PC-9 (cell line): ENCODE measurements around the gene ATAD3A.
"Not testable (repeated sequence)": the region's sequence is repeated elsewhere in the genome, so short reads cannot be mapped to it uniquely, and the experiment has no call there.

Experiments used
- EZH2 ChIP-seq: fragments of 200-600 bp; sonication (generic); IDR thresholded peaks from 2 replicates; pipeline ENCODE4 v1.8.0; 2017; ENCODE audit warnings: antibody characterized with exemption, low read depth
- TF ChIP-seq, protein P1 (sequence below): fragments of 200-600 bp; sonication (generic); conservative IDR thresholded peaks from 2 replicates; pipeline ENCODE4 v1.6.1; 2017; ENCODE audit warnings: mixed run types, antibody characterized with exemption, mild to moderate bottlenecking, moderate library complexity

- TF ChIP-seq, protein P1, sequence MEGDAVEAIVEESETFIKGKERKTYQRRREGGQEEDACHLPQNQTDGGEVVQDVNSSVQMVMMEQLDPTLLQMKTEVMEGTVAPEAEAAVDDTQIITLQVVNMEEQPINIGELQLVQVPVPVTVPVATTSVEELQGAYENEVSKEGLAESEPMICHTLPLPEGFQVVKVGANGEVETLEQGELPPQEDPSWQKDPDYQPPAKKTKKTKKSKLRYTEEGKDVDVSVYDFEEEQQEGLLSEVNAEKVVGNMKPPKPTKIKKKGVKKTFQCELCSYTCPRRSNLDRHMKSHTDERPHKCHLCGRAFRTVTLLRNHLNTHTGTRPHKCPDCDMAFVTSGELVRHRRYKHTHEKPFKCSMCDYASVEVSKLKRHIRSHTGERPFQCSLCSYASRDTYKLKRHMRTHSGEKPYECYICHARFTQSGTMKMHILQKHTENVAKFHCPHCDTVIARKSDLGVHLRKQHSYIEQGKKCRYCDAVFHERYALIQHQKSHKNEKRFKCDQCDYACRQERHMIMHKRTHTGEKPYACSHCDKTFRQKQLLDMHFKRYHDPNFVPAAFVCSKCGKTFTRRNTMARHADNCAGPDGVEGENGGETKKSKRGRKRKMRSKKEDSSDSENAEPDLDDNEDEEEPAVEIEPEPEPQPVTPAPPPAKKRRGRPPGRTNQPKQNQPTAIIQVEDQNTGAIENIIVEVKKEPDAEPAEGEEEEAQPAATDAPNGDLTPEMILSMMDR: not testable (repeated sequence)
- not testable (repeated sequence) for TF ChIP-seq EZH2
Measured at GRCh38 chr1:1556961-1557360, 45.0 kb downstream of the ATAD3A start.
